Activated T-cell treated with anti-CD3 and anti-CD28 coated beads for 4 hours (primary cell): ENCODE measurements around the gene DBH.
A peak's percentile ranks its signal among the peaks of the same experiment; 100 is the strongest.

Experiments used
- DNase-seq: peaks from one replicate; pipeline ENCODE4 v3.0.0-alpha.2; 2020

The DBH gene

DNA sequence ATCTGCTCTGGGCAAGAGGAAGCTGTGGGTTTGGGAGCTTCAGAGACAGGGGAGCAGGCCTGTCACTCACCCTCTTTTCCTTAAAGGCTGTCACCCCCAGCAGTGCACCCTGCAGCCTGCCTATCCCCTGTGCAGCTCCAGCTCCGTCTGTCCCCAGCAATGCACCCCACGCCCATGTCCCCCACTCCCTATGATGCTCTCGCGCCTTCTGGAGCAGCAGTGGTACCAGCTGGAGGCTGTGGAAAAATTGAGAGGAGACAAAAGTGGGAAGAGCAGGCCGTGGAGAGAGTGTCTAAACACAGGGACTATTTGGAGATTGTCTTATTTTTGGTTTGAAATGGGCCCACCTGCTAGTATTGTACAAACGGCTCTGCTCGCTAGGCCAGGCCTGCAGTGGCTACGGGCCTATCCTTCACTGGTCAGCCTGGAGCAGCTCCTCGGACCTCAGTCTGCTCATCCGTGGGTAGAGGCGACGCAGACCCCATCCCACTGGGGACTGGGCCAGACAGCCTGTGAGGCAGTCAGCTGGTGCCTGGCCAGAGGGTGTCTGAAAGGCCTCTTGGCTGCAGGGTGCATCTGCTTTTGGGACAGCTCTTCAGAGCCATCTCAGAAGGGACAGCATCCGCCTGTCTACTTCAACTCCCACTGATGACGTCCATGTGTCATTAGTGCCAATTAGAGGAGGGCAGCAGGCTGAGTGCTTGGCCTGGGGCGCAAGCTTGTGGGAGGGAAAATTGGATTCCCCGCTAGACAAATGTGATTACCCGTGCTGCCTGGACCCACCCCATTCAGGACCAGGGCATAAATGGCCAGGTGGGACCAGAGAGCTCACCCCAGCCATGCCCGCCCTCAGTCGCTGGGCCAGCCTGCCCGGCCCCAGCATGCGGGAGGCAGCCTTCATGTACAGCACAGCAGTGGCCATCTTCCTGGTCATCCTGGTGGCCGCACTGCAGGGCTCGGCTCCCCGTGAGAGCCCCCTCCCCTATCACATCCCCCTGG, at the start of gene DBH:
Gene DBH, plus strand, starts transcription at position 831 of the 999 bp plus-strand sequence. Its CDS starts 9 bp downstream, at position 840.
- DNase-seq: no peak

DNA sequence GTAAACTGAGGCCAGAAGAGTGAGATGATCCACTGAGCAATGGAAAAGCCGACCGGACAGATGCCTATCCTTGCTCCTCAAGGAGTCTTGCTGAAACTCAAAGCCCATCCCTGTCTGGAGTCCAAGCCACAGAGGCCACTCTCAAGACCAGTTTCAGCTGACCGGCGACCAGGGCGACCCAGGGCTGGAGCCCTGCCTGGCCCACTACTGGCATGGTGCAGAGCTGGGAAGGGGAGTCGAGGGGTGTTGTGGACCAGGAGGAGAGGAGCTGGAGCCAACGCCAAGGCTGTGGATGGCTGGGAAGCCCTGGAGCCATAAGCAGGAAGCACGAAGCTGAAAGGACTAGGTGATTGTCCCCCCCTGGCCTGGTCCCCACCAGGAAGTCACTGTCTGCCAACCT, 49.1 kb upstream of the DBH start:
- no peak for DNase-seq

DNA sequence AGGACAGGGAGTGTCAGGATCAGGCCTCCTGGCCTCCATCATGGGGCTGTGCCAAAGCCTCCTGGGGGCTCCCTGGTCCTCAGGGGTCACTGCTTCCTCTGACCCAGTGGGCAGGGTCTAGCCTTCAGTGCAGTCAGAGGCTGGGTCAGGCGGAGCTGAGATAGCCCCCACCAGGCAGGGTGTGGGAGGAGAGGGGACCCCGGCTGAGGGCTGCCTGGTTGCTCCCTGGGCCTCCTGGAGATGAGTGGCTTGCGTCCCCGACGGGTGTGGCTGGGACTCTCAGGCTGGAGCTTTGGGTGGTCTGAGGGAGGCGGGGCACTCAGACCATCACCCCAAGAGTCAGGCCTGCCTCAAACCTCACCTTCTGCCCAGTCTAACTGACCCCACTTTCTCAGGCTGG, 48.7 kb upstream of the DBH start:
- DNase-seq: no peak

DNA sequence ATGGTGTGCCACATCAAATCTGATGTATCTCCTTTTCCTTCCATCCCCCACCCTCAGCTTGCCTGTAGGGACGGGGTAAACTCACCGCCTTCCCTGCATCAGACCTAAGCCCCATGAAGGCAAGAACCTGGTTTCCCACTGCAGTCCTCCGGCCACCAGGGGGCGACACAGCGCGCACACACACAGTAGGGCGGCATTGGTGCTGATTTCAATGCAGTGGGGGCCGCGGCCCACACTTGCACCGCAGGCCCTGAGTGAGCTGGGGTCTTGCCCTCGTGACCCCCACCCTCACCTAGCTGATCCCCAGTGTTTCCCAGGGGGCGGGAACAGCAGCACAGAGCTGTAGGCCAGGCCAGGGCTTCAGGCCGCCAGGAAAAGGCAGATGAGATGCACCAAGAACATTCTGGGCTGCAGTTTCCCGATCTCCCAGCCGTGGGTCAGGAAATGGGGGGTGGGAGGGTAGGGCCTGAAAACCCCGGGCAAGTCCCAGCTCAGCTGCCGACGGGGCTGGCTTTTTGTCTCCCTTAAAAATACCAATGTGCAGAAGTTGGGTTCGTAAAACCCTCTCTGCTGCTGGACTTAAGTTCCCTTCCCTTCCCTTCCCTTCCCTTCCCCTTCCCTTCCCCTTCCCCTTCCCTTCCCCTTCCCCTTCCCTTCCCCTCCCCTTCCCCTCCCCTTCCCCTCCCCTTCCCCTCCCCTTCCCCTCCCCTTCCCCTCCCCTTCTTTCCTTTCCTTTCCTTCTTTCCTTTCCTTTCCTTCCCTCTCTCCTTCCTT, 46.5 kb upstream of the DBH start:
- DNase-seq: peak; percentile 19

DNA sequence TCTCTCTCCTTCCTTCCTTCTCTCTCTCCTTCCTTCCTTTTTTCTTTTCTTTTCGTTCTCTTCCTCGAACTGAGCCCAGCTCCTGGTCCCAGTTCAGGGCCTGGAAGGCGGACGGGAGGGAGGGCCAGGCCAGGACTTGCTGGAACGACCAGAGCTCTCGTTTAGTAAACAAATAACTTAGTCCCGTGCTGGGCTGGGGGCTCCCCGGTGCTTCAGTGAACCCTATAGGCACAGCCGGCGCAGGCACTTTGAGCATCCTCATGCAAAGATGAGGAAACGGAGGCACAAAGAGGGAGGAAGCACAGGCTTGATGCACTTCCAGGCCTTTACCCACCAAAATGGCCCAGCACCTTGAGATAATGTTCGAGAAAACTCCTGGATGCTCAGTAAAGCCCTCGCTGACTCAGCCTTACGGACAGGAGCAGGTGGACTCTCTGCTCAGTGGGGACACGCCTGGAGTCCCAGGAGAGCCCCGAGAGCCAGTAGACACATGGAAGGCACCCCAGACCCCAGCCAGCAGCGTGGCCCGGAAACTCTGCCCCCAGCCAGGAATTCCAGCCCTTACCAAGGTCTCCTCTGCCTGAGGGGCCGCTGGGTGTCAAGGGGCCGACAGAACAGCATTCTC, 45.8 kb upstream of the DBH start:
- DNase-seq: no peak

DNA sequence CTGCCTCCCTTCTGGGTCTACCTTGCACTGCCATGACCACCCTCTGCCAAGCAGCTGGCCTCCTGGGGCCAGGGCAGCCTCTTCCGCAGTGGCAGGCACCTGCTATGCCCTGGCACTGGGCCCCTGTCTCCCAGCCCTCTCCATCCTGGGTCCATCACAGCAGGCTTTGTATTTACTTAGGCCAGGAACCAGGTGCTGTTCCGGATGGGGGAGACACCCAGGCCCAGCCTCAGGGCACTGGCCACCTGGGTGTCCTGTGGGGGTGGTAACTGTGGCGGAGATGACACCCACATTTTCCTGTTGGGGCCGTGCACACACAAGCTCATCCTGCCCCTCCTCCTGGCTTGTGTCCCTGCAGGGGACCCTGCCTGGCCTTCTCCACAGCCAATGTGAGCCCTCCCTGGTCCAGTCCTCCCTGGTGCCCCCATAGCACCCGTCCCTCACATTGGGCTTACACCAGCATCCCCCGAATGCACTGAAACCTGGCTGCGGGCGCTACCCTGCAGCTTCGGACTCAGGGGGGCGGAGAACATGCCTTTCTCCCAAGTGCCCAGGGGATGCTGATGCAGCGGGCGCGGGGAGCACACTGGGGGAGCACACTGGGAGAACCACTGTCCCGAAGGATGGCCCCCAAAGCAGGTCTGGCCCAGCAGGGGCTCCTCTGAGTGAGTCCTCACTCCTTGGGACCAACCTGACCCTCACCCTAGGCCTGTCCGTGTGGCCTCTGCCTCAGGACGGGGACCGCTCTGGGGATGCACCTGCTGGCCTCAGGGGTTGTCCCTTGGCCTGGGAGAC, 44.9 kb upstream of the DBH start:
- no peak for DNase-seq

DNA sequence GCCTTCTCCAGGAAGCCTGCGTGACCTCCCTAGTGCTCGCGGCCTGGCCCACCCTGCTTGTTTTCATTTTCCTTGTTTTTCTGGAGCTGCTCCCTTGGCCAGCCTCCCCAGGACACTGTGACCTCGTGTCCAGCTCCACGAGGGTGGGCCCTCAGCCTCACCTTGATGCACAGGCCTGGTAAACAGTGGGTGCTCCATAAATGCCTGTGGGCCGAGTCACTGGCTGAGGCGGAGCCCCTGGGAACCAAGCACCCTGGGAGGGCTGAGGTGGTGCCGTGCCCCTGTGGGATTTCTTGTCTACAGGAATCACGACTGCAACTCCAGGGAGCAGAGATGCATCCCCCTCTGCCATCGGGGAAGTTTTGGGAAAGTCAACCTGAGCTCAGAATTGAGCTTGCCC, 44.2 kb upstream of the DBH start:
- no peak for DNase-seq

DNA sequence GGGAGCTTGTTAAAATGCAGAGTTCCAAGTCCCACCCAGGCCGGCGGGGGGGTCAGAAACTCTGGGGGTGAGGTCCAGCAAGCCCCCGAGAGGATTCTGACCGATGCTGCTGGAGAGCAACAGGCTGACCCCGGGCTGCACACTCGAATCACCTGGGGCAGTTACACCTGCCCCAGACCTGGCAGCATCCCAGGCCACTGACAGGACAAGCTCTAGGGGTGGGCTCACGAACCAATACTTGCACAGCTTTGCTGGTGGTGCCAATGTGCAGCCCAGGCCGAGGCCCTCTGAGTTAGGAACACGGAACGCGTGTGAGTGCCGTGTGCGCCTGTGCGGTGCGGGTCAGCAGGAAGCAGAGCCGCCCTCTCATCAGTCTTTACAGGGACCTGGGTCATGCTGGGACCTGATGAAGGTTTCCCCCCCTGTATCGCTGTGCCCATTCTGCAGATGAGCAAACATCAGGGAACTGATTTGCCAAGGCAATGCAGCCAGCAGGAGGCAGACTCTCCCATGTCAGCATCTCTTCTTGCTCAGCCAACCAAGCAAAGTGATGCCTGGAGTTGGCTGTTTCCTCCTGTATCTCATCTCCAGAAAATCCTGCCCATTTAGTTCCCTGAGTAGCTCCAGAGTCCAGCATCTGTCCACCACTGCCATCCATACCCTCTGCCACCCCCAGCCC, 43.3 kb upstream of the DBH start:
- DNase-seq: no peak

DNA sequence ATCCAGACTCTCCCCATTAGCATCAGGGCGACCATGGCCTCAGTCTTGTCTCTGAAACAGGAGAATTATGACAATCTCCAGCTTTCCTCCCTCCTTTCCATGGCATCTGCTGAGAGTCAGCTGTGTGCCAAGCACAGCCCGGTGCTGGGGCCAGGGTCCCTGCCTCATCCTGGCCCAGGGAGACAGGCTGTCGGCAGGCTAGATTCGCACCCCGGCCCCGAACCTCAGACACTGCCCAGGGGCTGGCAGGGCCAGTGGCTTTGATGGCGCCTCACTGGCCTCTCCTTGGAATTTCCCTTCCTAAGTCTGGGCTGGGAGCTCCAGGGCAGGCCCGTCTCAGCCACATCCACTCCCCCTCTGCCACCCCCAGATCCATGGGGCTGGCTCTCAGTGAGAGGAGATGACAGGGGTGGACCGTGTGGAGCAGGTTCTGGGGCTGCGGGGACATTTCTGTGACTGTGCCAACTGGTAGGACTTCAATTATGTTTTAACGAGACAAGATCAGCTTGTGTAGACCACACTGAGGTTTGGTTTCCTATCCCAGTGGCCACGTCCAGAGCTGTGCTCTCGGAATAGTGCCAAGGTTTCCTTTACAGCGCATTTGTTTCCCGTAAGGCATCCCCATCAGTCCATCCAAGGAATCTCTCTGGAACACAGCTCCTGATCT, 42.4 kb upstream of the DBH start:
- no peak for DNase-seq

DNA sequence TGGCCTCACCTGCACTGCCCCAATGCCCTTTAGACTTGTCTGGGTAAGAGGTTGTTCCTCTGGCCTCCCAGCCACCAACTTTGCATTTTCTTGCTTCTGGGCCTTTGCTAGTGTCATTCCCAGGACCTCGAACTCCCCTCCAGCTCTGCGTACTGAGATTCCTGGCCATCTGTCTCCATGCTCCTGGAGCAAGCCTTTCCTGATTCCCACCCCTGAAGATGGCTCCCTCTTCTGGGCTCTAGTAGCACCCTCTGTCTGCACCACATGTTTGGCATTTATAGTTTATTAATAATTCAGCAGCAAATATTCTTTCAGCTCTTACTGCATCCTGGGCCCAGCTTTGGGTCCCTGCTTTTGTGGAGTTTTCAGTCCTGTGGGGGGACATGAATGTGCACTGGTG, 41.9 kb upstream of the DBH start:
- DNase-seq: no peak

DNA sequence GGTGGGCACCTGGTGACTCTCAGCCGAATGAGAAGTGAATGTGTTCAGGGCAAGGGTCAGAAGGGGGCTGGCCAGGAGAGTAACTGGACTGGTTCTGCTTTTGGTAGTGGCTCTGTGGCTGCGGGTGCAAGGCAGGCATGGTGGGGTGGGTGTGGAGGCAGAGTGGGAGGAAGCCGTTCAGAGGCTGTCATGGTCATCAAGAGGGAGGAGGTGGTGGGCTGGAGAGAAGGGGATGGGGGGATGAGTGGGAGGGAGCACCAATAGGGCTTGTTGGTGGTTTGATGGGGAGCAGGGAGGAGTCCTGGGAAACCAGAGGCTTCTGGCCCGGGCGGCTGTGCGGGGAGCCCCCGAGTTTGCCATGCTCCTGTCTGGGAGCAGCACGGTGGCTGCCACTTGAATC, 40.3 kb upstream of the DBH start:
- no peak for DNase-seq

DNA sequence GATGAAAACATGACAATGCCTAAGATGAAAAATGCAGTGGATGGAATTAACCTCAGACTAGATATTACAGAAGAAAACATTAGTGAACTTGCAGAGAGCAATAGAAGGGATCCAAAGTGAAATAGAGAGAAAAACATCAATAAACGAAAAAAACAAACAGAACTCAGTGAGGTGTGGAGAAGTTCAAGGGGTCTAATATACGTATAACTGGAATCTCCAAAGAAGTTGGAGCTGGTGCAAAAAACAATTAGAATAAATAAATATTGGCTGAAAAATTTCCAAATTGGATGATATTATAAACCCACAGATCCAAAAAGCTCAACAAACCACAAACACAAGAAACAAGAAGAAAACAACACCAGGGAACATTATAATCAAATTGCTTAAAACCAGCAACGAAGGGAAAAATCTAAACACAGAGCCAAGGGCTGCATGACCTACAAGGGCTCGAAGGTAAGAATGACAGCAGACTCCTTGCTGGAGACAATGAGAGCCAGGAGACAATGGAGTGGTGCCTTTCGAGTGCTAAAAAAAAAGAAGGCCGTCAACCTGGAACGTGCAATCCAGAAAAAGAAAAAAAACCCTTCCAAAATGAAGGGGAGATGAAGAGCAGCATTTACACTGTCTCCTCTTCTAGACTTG, 38.7 kb upstream of the DBH start:
- no peak for DNase-seq

DNA sequence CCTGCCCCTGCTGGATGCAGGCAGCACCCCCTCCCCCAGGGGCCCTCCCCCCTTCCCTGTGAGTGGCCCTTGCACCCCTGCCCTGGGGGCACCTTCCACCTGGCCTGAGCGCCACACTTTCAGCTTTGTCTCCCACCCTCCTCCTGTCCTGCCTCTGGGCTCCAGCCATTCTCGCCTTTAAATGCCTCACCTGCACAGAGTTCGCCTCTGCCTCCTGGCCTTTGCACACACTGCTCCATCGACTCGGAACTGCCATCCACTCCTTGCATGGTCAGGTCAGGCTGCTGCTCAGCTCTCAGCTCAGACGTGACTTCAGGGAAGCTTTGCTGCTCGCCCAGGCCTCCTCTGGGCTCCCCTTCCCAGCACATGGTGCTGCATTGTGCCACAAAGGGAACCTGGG, 37.2 kb upstream of the DBH start:
- DNase-seq: no peak

DNA sequence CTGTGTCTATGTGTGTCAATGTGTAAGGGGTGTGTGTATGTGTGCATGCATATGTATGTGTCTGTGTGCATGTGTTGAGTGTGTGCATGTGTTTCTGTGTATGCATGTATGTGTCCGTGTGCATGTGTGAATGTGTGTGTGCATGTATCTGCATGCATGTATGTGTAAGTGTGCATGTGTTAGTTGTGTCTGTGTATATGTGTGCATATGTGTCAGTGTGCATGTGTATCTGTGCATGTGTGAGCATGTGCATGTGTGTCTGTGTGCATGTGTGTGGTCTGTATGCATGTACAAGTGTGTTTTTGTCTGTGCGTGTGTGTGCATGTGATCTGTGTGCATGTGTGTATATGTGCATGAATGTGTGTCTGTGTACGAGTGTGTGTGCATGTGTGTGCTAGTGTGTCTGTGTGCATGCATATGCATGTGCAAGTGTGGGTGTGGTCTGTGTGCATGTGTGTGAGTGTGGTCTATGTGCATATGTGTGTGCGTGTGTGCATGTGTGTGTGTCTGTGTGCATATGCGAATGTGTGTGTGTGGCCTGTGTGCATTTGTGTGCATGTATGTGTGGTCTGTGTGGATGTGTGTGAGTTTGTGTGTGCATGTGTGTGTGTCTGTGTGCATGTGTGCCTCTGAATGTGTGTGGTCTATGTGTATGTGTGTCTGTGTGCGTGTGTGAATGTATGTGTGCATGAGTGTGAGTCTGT, 36.5 kb upstream of the DBH start:
- DNase-seq: no peak

DNA sequence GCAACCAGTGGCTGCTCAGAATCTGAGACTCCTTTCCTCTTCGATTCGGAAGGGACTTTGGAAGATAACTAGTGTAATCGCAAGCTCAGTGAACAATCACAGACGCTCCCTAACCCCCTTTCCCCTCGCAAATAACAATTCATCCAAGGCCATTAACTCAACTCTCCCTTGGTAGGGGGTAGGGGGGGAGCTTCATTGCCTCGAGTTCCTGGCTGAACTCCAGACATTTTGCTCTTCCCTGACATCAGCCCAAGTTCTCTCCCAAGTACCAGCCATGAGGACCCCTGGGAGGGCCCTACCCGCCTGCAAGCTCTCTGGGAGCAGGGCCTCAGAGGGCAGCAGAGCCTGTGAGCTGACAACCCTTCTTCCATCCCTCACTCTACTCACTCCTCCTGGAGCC, 35.4 kb upstream of the DBH start:
- no peak for DNase-seq

DNA sequence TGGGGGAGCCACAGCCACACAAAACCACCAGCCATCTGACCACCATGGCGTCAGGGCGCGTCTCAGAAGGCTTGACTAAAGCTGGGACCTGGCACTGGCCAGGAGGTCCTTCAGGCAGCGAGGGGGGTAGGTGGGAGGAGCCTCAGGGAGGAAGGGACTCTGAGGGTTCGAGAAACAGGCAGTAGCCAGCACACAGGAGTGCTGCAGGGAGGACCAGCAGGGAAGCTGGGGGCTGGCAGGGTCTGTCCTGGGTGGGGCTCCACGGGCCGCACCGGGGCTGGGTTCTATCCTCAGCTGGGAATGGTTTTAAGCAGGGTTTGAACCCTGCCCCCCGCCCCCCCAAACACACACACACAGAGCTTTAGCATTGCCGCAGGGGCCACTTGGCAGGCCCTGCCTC, 34.4 kb upstream of the DBH start:
- no peak for DNase-seq

DNA sequence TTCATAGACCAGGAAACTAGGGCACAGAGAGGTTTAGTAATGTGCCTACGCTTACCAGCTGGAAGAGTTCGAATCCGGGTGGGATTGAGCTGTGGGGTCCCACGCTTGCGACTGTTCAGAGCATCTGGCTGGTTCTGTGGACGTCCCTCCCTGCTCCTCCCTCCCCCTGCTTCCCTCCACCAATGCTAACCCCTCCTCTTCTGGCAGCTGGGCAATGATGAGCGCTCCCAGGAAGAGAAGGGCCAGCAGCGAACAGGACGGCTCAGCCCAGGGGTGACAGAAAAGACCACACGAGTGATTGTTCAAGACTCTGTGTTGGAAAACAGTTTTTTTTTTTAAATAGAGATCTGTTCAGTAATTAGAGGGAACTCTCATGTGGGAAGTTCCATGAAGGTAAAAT, 33.9 kb upstream of the DBH start:
- no peak for DNase-seq

DNA sequence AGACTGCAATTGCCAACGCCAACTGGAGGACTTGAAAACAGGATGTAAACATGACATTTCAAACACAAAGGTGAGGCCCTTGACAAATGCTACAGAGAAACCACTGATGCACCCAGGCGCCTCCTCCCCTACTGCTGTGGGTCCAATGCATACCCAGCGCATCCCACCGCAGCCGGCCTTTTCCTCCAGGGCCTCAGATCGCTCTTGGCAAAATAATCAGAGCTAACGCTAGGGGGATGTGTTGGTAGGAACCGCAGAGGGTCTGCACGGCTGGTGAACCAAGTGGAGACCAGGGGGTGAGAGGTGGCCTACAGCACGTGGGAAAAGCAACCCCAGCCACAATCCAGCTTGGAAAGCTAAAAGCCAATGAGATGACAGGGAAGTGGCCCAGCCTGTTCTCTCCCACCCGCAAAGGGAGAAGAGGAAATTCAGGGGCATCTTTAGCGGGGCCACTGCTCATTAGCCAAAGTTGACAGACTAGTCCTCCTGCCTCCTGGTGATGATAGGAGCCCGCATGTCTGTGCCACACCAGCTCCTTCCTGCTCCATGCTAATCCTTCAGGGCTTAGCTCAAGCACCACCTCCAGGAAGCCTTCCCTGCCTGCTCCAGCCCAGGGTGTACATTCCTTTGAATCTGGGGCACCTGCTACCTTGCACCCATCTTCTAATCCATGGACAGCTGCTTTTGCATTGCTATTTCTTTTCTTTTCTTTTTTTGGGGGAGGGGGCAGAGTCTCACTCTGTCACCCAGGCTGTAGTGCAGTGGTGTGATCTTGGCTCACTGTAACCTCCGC, 32.8 kb upstream of the DBH start:
- no peak for DNase-seq

DNA sequence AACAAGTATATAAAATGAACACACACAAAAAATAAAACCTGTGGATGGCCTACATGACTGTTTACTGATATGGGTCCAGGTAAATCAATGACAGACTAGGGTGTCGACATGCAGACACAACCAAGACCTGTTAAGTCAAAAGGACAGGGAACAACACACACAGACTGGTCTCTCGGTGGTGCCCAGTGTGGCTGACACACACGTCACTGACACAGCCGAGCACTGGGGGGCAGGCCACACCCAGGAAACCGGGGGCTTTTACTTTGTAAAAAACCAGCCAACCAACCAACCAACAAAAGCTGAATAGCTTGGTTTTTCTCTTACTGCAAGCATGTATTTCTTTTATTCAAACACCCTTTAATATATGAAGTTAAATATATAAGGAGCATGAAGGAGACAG, 31.9 kb upstream of the DBH start:
- peak; percentile 19 for DNase-seq

DNA sequence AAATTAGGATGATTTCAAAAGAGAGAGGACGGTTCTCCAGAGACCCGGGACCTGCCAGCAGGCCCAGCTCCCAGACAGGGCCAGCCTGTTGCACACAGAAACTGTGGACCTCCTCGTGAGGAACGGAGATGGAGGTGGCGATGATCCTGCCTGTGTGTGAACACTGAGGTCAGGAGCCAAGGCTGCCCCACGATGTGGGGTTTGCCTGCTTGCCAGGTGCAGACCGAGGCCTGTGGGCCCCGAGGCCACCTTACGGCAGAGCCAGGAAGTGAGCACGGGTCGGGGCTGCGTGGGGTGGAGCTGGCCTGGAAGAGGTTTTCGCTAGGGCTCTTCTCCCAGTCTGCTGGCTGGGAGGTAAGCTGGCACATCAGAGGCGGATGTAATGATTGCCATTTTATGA, 31.3 kb upstream of the DBH start:
- DNase-seq: no peak
